ENCODE measurements around the gene ANKRD63. TPM values are rescaled to one million over a fixed set of nuclear protein-coding genes. Genes with fewer than 3 reads are reported as not detected.

ANKRD63 gene
- total and polyA plus RNA-seq, 9 of the 15 experiments (the other 6 are each of a cell fraction or from before 2014, with no cell fraction given): 1.3 to 2.0 (median 1.8) TPM; not detected in 6

- DNase-seq (ENCODE audit: extremely low read depth in 1 of 4, low spot score in 3 of 4) (no peak), ATAC-seq (no peak), FAIRE-seq (no peak)
- no TSS peak for BruUV-seq (replicated peaks)
- Histone ChIP-seq H3K36me3 (ENCODE audit: control insufficient read depth, insufficient read depth, low read length) (peaks cover 33% of the 10 kb centered on the region; the same call in 1 of the 3 replicates), H4K20me1 (replicated peaks; ENCODE audit: control insufficient read depth, insufficient read depth, low read length) (0 out of 2 replicates have a peak, but pooled peaks cover 3% of the 10 kb centered on the region), H3K79me2 (ENCODE audit: control insufficient read depth, insufficient read depth, low read length) (no peaks in the 10 kb centered on the region), H3K27ac (ENCODE audit: extremely low read depth, low read depth, low read length) (no peak overlapping the region), H3K4me1 (replicated peaks in 1 of 2; ENCODE audit: control insufficient read depth in 2 of 2, insufficient read depth in 2 of 2, low read length in 2 of 2) (peaks cover 9 to 17% of the 10 kb centered on the region in 2 experiments), H3K4me3 (no peak overlapping the region), H3K27me3 (ENCODE audit: control insufficient read depth in 2 of 2, insufficient read depth in 2 of 2, low read length in 2 of 2) (no peaks in the 10 kb centered on the region), H3K4me2 (ENCODE audit: insufficient read depth, low read length) (no peak overlapping the region), H3K9ac (ENCODE audit: insufficient read depth in 1 of 2, low read depth in 2 of 2, low read length in 2 of 2) (peak overlapping the region in 1 of 2 experiments; percentile 84; a peak in 2 of 4 replicates), H3K9me3 (replicated peaks; ENCODE audit: control insufficient read depth, insufficient read depth, low read depth, low read length) (no peaks in the 10 kb centered on the region), H2AFZ (ENCODE audit: low read depth, low read length) (no peak overlapping the region), H3K9me1 (ENCODE audit: control insufficient read depth, insufficient read depth, low read length) (no peaks in the 10 kb centered on the region)
- intact Hi-C loops (cut with micrococcal nuclease) (loop anchor here (5.0 kb wide), 1 partner anchor 40 kb away; no protein-coding TSS in a partner anchor), in situ Hi-C loops (cut with MboI) (no loop called here)
- POLR2A ChIA-PET: interaction anchor here (0.8 to 1.2 kb wide), 5 partner anchors 9 to 31 kb away, joined by 3 to 6 read pairs (median 4); no protein-coding TSS in a partner anchor
- CTCF ChIA-PET (ENCODE audit: low intra/inter-chr PET ratio): no interaction called here
- WGBS (ENCODE audit: insufficient coverage, low coverage, missing lambda C conversion rate): 54% methylated on average over 7 of the region's 7 CpGs
- TF ChIP-seq SNIP1 (IDR thresholded peaks at IDR 0.05; ENCODE audit: low read depth) (no peak), ZNF395 (CRISPR knock-in tag; IDR thresholded peaks at IDR 0.05) (no peak), E2F6 (IDR thresholded peaks at IDR 0.05; ENCODE audit: borderline replicate concordance in 1 of 2, extremely low read depth in 1 of 2, insufficient read depth in 1 of 2, insufficient read length in 1 of 2, low read depth in 1 of 2, low read length in 1 of 2, poor library complexity in 1 of 2, severe bottlenecking in 1 of 2) (no peak), ZNF764 (CRISPR knock-in tag; IDR thresholded peaks at IDR 0.05; ENCODE audit: low read depth) (no peak), SPI1 (IDR thresholded peaks at IDR 0.05; ENCODE audit: borderline replicate concordance, low read depth, low read length) (peak; percentile 74; the same call in 1 of the 2 replicates), RERE (CRISPR knock-in tag; IDR thresholded peaks at IDR 0.05; ENCODE audit: borderline replicate concordance) (no peak), ZNF766 (CRISPR knock-in tag; conservative IDR thresholded peaks at IDR 0.05) (no peak), BCLAF1 (IDR thresholded peaks at IDR 0.05; ENCODE audit: borderline replicate concordance in 1 of 2, control insufficient read depth in 1 of 2, low read depth in 2 of 2, low read length in 1 of 2) (no peak), HNRNPH1 (optimal IDR thresholded peaks at IDR 0.05; ENCODE audit: low read depth, low read length) (no peak)
These were observed 50.2 kb downstream of the ANKRD63 start for GRCh38 chr15:40232625-40233070.

All from K562 (cell line).